CD14-positive monocyte (primary cell): ENCODE measurements around the gene TNS2. TPM values are rescaled to one million over a fixed set of nuclear protein-coding genes. Genes with fewer than 3 reads are reported as not detected.

Experiments used
- DNase-seq, 3 donors: peaks; one replicate each; pipeline ENCODE4 v3.0.0-alpha.2; 2011 to 2022
- H2AFZ ChIP-seq: 2 replicates; pipeline ENCODE4 v1.6.0; 2012; ENCODE audit warnings: mild to moderate bottlenecking, low read depth, low read length, inconsistent platforms; ENCODE audit not compliant: insufficient read depth, poor library complexity, severe bottlenecking
- H3K27ac ChIP-seq, 2 donors: 1 replicate in 1 of 2; 2 replicates in 1 of 2; pipeline ENCODE4 v1.5.1; 2012 to 2013; ENCODE audit warnings: low read length in 2 of 2, control low read depth in 1 of 2, inconsistent platforms in 1 of 2, low read depth in 1 of 2, mild to moderate bottlenecking in 1 of 2
- H3K27me3 ChIP-seq, 2 donors: one replicate each; pipeline versions ENCODE4 v1.6.0 to v1.6.1; 2011 to 2013; ENCODE audit warnings: low read length in 2 of 2; ENCODE audit not compliant: control insufficient read depth in 2 of 2, insufficient read depth in 2 of 2
- H3K36me3 ChIP-seq, 2 donors: replicated peaks in 1 of 2; 1 replicate in 1 of 2; 2 replicates in 1 of 2; pipeline versions ENCODE4 v1.5.1 to v1.6.1; 2012 to 2013; ENCODE audit warnings: low read length in 2 of 2, control low read depth in 1 of 2, inconsistent platforms in 1 of 2, mild to moderate bottlenecking in 1 of 2; ENCODE audit not compliant: insufficient read depth in 2 of 2, control insufficient read depth in 1 of 2
- H3K4me1 ChIP-seq, 2 donors: 1 replicate in 1 of 2; 2 replicates in 1 of 2; pipeline versions ENCODE4 v1.5.1 to v1.6.1; 2012 to 2013; ENCODE audit warnings: low read length in 2 of 2, control low read depth in 1 of 2, inconsistent platforms in 1 of 2, mild to moderate bottlenecking in 1 of 2, moderate library complexity in 1 of 2; ENCODE audit not compliant: insufficient read depth in 2 of 2, control insufficient read depth in 1 of 2
- H3K4me2 ChIP-seq: replicated peaks from 2 replicates; pipeline ENCODE3; 2012; ENCODE audit warnings: low read length, moderate library complexity, mild to moderate bottlenecking; ENCODE audit not compliant: poor library complexity, severe bottlenecking; ENCODE audit errors: extremely low read depth
- H3K4me3 ChIP-seq, 3 experiments: fragments of 200-600 bp in 1 of 3; sonication (generic) in 1 of 3; replicated peaks in 1 of 3; 1 replicate in 2 of 3; 2 replicates in 1 of 3; pipeline ENCODE4 v1.5.1; 2011 to 2013; ENCODE audit warnings: low read length in 3 of 3, mild to moderate bottlenecking in 3 of 3, control low read depth in 2 of 3, low read depth in 2 of 3, inconsistent platforms in 1 of 3, moderate library complexity in 1 of 3
- H3K79me2 ChIP-seq: 2 replicates; pipeline ENCODE4 v1.6.0; 2012; ENCODE audit warnings: mild to moderate bottlenecking, control low read depth, inconsistent platforms, low read length, moderate library complexity; ENCODE audit not compliant: insufficient read depth
- H3K9ac ChIP-seq: 2 replicates; pipeline ENCODE4 v1.6.0; 2017; ENCODE audit warnings: low read length, mild to moderate bottlenecking; ENCODE audit not compliant: insufficient read depth, poor library complexity, severe bottlenecking
- H3K9me3 ChIP-seq, 2 donors: replicated peaks in 1 of 2; 1 replicate in 1 of 2; 2 replicates in 1 of 2; pipeline versions ENCODE4 v1.5.1 to v1.6.1; 2012 to 2013; ENCODE audit warnings: low read length in 2 of 2, control low read depth in 1 of 2; ENCODE audit not compliant: control insufficient read depth in 1 of 2, insufficient read depth in 1 of 2
- H4K20me1 ChIP-seq: 2 replicates; pipeline ENCODE4 v1.6.0; 2012; ENCODE audit warnings: mild to moderate bottlenecking, low read length, control low read depth, moderate library complexity; ENCODE audit not compliant: insufficient read depth
- H3K27ac Mint-ChIP-seq, 7 donors: one replicate each; pipeline ENCODE4 v1.8.0; 2020; ENCODE audit warnings: mild to moderate bottlenecking in 7 of 7, mixed read lengths in 7 of 7, moderate library complexity in 6 of 7, inconsistent platforms in 2 of 7
- H3K27me3 Mint-ChIP-seq, 3 donors: one replicate each; pipeline ENCODE4 v1.8.0; 2021 to 2022; ENCODE audit warnings: low read depth in 3 of 3, mild to moderate bottlenecking in 3 of 3, mixed read lengths in 3 of 3, moderate library complexity in 3 of 3, inconsistent platforms in 1 of 3
- H3K36me3 Mint-ChIP-seq, 2 donors: one replicate each; pipeline ENCODE4 v1.8.0; 2020; ENCODE audit warnings: mixed read lengths in 2 of 2, inconsistent platforms in 1 of 2, mild to moderate bottlenecking in 1 of 2
- H3K4me1 Mint-ChIP-seq: one replicate; pipeline ENCODE4 v1.8.0; 2020; ENCODE audit warnings: mild to moderate bottlenecking, mixed read lengths
- H3K4me3 Mint-ChIP-seq, 2 donors: one replicate each; pipeline ENCODE4 v1.8.0; 2020; ENCODE audit warnings: mild to moderate bottlenecking in 2 of 2, mixed read lengths in 2 of 2, moderate library complexity in 1 of 2
- H3K9me3 Mint-ChIP-seq, 7 donors: one replicate each; pipeline ENCODE4 v1.8.0; 2020 to 2022; ENCODE audit warnings: mixed read lengths in 7 of 7, mild to moderate bottlenecking in 6 of 7, moderate library complexity in 6 of 7, inconsistent platforms in 2 of 7
- WGBS: methylation state at CpG from one replicate; pipeline ENCODE4 v1.1.5; 2013; ENCODE audit warnings: missing lambda C conversion rate; ENCODE audit not compliant: insufficient coverage; 5-methylcytosine and 5-hydroxymethylcytosine counted together
- intact Hi-C, 2 donors: fragments of 100-400 bp; cut with micrococcal nuclease; formaldehyde crosslinking; loops; one replicate each; pipeline versions ENCODE4 v1.15.0 to v1.15.1; 2023
- polyA plus RNA-seq, 3 donors: library from polyadenylated mRNA; depleted of rRNA in 1 of 3; unstranded in 2 of 3; stranded (reverse) in 1 of 3; fragments of 300-500 nt in 2 of 3; fragments of >200 nt in 1 of 3; fragmentation: Illumina TruSeq in 2 of 3; gene quantifications; 1 replicate in 2 of 3; 2 replicates in 1 of 3; pipeline ENCODE4 v1.2.3, GENCODE V29; 2012 to 2021
- TF ChIP-seq, protein P1 (sequence below): fragments of 200-600 bp; IDR thresholded peaks from one replicate; pipeline ENCODE4 v1.8.0; 2022; ENCODE audit warnings: antibody characterized with exemption, mild to moderate bottlenecking

TNS2 gene
- polyA plus RNA-seq, 3 donors: 0.05 to 0.43 (median 0.36) TPM

DNA sequence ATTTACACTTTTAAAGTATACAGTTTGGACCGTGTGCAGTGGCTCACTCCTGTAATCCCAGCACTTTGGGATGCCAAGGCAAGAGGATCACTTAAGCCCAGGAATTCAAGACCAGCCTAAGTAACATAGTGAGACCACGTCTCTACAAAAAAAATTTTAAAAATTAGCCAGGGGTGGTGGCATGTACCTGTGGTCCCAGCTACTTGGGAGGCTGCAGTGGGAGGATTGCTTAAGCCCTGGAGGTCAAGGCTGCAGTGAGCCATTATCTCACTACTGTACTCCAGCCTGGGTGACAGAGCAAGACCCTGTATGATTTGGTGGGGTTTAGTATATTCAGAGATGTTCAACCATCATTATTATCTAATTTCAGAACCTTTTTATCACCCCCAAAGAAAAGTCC, 38.9 kb upstream of the TNS2 start:
- Mint-ChIP-seq H3K4me1 (peaks cover 23% of the 10 kb centered on the region), H3K36me3 (peaks cover 14 to 31% of the 10 kb centered on the region in 2 donors), H3K9me3 (no peaks in the 10 kb centered on the region), H3K27me3 (peaks cover 0 to 2% (median 1%) of the 10 kb centered on the region in 3 donors), H3K4me3 (no peak overlapping the region), H3K27ac (no peak overlapping the region)
- TF ChIP-seq, protein P1, sequence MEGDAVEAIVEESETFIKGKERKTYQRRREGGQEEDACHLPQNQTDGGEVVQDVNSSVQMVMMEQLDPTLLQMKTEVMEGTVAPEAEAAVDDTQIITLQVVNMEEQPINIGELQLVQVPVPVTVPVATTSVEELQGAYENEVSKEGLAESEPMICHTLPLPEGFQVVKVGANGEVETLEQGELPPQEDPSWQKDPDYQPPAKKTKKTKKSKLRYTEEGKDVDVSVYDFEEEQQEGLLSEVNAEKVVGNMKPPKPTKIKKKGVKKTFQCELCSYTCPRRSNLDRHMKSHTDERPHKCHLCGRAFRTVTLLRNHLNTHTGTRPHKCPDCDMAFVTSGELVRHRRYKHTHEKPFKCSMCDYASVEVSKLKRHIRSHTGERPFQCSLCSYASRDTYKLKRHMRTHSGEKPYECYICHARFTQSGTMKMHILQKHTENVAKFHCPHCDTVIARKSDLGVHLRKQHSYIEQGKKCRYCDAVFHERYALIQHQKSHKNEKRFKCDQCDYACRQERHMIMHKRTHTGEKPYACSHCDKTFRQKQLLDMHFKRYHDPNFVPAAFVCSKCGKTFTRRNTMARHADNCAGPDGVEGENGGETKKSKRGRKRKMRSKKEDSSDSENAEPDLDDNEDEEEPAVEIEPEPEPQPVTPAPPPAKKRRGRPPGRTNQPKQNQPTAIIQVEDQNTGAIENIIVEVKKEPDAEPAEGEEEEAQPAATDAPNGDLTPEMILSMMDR: no peak
- no peak overlapping the region for H2AFZ ChIP-seq
- no peak overlapping the region for H3K4me2 ChIP-seq
- intact Hi-C loops: no loop called here
- no peak for DNase-seq
- H3K9me3 ChIP-seq: no peaks in the 10 kb centered on the region
- peaks cover 12 to 19% of the 10 kb centered on the region in 2 donors for H3K4me1 ChIP-seq
- H4K20me1 ChIP-seq: peaks cover 91% of the 10 kb centered on the region
- no peak overlapping the region for H3K9ac ChIP-seq
- H3K27ac ChIP-seq: no peak overlapping the region
- no CpG with 5 or more reads among the region's 2 CpGs for WGBS
- peaks cover 96% of the 10 kb centered on the region for H3K79me2 ChIP-seq
- H3K27me3 ChIP-seq: no peaks in the 10 kb centered on the region
- no peak overlapping the region for H3K4me3 ChIP-seq
- peaks cover 4 to 42% of the 10 kb centered on the region in 2 donors for H3K36me3 ChIP-seq

DNA sequence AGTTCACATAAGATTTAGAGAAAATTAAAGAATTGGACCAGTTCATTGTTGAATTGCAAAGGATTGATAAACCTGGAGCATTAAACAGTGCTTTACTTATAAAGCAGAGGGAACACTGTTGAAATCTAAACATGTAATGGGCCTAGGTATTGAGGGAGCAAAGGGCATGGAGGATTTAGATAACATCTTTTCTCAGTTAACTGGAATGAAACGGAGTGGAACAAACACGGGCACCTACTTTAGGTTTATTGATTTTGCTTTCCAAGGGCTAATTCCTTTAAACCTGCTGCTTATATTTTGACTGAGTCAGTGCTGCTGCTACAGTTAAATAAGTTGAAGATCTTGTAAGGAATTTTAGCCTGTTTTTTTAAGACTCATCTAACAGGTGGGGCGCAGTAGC, 38.0 kb upstream of the TNS2 start:
- Histone ChIP-seq H3K4me3 (no peak overlapping the region), H3K4me1 (peaks cover 10 to 18% of the 10 kb centered on the region in 2 donors), H3K9me3 (no peaks in the 10 kb centered on the region), H3K9ac (no peak overlapping the region), H3K4me2 (no peak overlapping the region), H2AFZ (no peak overlapping the region), H4K20me1 (peaks cover 99% of the 10 kb centered on the region), H3K36me3 (peaks cover 11 to 51% of the 10 kb centered on the region in 2 donors), H3K79me2 (peaks cover 98% of the 10 kb centered on the region), H3K27ac (no peak overlapping the region), H3K27me3 (no peaks in the 10 kb centered on the region)
- 100% methylated on average over 3 of the region's 3 CpGs for WGBS
- intact Hi-C loops: no loop called here
- Mint-ChIP-seq H3K36me3 (peaks cover 21 to 40% of the 10 kb centered on the region in 2 donors), H3K27ac (no peak overlapping the region), H3K4me3 (no peak overlapping the region), H3K9me3 (no peaks in the 10 kb centered on the region), H3K27me3 (peaks cover 0 to 1% (median 0%) of the 10 kb centered on the region in 3 donors), H3K4me1 (peaks cover 22% of the 10 kb centered on the region)
- TF ChIP-seq, protein P1: no peak
- no peak for DNase-seq
